ENCODE data around the gene SIGLECL1. TPM values are rescaled to one million over a fixed set of nuclear protein-coding genes. Genes with fewer than 3 reads are reported as not detected.

SIGLECL1 gene
- total RNA-seq = not detected
- not detected for polyA plus RNA-seq (ENCODE audit: insufficient read length in 6 of 6)
- long read RNA-seq, donor 1 = 0 reads
- long read RNA-seq, donor 2 = 0 reads
- long read RNA-seq, donor 3 = 0 reads
- long read RNA-seq, donor 4 = 0 reads
- long read RNA-seq, donor 5 = 0 reads
- long read RNA-seq, donor 6 = 0 reads
- long read RNA-seq, donor 7 = 0 reads
- long read RNA-seq, donor 8 = 0 reads
- long read RNA-seq, donor 9 = 0 reads
- long read RNA-seq, donor 10 = 0 reads
- long read RNA-seq, donor 11 = 0 reads
- long read RNA-seq, donor 12 = 0 reads

DNA sequence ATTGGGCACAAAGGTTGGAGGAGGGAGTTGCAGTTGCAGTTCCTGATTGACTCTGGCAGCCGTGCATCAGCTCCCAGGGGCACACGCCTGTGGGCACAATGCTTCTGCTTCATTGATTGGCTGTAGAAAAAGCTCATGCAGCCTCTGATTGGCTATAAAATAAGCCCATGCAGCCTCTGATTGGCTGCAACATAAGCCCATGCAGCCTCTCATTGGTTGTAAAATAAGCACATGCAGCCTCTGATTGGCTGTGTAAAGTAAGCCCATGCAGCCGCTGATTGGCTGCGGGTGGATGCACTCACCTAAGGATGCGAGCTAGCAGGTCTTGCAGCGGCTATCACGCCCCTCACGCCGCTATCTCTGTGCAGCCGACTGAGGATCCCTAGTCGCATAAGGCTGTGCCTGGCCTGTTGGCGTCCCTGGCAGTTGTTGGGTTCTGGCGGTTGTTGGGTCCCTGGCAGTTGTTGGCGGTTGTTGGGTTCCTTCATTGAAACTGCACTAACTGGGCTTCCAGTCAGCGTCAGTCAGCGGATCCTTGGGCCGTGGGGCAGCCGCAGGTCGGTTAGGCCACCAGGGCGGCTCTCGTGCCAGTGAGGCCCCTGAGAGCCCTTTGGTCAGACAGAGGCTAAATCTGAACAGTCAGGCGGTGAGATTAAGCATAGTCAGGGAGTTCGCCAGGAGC is at the start of gene SIGLECL1:
Gene SIGLECL1, plus strand, starts transcription at position 295 of the 682 bp plus-strand sequence. CDS start 12,993 bp downstream, outside the sequence.
- ATAC-seq (no peak), DNase-seq (peak in 1 of 4 donors; percentile 50)
- no peaks in the 10 kb centered on the region for H3K36me3 ChIP-seq
- H3K4me3 ChIP-seq = no peak within 1 kb of the TSS
- no peak within 1 kb of the TSS for H3K27ac ChIP-seq
- peaks cover 0 to 26% of the 10 kb centered on the region in 2 donors for H3K27me3 ChIP-seq
- peaks cover 0 to 17% of the 10 kb centered on the region in 2 donors for H3K4me1 ChIP-seq
- intact Hi-C loops (cut with DNase I) = no loop called here
- TF ChIP-seq, protein P1, sequence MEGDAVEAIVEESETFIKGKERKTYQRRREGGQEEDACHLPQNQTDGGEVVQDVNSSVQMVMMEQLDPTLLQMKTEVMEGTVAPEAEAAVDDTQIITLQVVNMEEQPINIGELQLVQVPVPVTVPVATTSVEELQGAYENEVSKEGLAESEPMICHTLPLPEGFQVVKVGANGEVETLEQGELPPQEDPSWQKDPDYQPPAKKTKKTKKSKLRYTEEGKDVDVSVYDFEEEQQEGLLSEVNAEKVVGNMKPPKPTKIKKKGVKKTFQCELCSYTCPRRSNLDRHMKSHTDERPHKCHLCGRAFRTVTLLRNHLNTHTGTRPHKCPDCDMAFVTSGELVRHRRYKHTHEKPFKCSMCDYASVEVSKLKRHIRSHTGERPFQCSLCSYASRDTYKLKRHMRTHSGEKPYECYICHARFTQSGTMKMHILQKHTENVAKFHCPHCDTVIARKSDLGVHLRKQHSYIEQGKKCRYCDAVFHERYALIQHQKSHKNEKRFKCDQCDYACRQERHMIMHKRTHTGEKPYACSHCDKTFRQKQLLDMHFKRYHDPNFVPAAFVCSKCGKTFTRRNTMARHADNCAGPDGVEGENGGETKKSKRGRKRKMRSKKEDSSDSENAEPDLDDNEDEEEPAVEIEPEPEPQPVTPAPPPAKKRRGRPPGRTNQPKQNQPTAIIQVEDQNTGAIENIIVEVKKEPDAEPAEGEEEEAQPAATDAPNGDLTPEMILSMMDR (IDR thresholded peaks at IDR 0.05) = no peak
- no peaks in the 10 kb centered on the region for H3K9me3 ChIP-seq

DNA sequence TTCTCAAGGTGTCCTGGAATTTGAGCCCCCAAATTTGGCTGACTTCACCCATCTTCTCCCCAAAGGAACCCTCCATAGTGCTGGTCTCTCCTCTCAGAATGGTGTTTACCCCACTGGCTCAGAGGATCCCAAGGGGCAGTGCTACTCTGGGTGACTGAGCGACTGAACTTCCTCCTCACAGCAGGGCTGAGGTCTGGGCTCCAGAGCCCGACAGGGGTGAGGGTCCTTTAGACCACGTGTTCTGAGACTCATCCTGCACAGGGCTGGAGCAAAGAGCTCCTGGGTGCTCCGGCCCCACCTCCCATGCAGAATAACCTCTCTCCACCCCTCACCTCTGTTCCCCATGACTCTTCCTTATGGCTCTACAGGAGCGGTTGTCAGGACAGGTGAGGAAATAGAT is 49.2 kb upstream of the SIGLECL1 start:
- Histone ChIP-seq H3K36me3 (no peaks in the 10 kb centered on the region), H3K4me3 (no peak overlapping the region), H3K9me3 (no peaks in the 10 kb centered on the region), H3K27me3 (peaks cover 0 to 36% of the 10 kb centered on the region in 2 donors), H3K4me1 (peaks cover 0 to 9% of the 10 kb centered on the region in 2 donors), H3K27ac (no peak overlapping the region)
- TF ChIP-seq, protein P1 (IDR thresholded peaks at IDR 0.05) = no peak
- intact Hi-C loops (cut with DNase I) = no loop called here
- ATAC-seq (no peak), DNase-seq (no peak)

DNA sequence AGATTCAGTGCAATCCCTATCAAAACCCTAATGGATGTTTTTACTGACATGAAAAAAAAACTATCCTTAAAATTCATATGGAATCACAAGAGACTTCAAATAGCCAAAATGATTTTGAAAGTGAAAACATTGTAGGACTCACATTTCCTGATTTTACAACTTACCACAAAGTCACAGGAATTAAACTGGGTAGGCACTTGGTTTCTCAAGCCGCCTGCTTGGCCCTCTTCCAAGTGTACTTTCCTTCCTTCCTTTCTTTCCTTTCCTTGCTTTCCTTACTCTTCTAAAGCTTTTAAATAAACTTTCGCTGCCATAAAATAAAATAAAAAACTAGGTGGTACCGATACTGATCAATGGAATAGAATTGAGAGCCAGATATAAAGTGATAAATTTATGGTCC is 47.0 kb upstream of the SIGLECL1 start:
- Histone ChIP-seq H3K27ac (no peak overlapping the region), H3K4me1 (peaks cover 0 to 9% of the 10 kb centered on the region in 2 donors), H3K36me3 (no peaks in the 10 kb centered on the region), H3K27me3 (peaks cover 0 to 29% of the 10 kb centered on the region in 2 donors), H3K9me3 (no peaks in the 10 kb centered on the region), H3K4me3 (no peak overlapping the region)
- ATAC-seq = no peak
- intact Hi-C loops (cut with DNase I) = no loop called here
- TF ChIP-seq, protein P1 (IDR thresholded peaks at IDR 0.05) = no peak
- DNase-seq = peak in 1 of 4 donors; percentile 1

DNA sequence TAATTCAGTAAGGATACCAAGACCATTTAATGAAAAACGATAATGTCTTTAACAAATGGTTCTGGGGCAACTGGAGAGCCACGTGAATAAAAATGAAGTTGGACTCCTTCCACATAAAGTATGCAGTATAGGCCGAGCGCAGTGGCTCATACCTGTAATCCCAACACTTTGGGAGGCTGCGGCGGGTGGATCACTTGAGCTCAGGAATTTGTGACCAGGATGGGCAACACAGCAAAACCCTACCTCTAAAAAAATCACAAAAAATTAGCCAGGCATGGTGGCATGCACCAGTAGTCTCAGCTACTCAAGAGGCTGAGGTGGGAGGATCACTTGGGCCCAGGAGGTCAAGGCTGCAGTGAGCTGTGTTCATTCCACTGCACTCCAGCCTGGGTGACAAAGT is 46.6 kb upstream of the SIGLECL1 start:
- TF ChIP-seq, protein P1 (IDR thresholded peaks at IDR 0.05) = no peak
- intact Hi-C loops (cut with DNase I) = no loop called here

DNA sequence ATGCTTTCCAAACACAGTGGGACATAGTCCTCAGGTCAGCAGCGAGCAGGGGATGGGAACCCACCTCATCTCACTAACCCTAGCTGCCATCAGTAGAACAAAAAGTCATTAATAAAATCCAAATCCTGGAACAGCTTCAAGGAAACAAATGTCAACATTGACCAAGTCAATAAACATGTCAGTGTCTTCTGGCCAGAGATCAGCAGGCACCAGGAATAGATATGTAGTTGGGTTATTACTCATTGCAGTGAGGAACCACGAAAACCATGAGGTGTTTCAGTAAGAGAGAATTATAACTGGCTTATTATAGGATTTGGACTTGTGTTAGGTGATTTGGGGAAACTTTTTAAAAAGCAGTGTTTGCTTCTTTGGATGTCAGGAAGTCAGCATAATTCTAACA is 43.1 kb upstream of the SIGLECL1 start:
- no peaks in the 10 kb centered on the region for H3K27me3 ChIP-seq
- DNase-seq (no peak), ATAC-seq (no peak)
- H3K9me3 ChIP-seq = no peaks in the 10 kb centered on the region
- intact Hi-C loops (cut with DNase I) = no loop called here
- peaks cover 0 to 26% of the 10 kb centered on the region in 2 donors for H3K4me1 ChIP-seq
- no peak overlapping the region for H3K4me3 ChIP-seq
- no peak overlapping the region for H3K27ac ChIP-seq
- TF ChIP-seq, protein P1 (IDR thresholded peaks at IDR 0.05) = no peak
- H3K36me3 ChIP-seq = no peaks in the 10 kb centered on the region

More for the DNA sequence above, 46.6 kb upstream of the SIGLECL1 start:
- ATAC-seq = no peak
- H3K27me3 ChIP-seq = peaks cover 0 to 25% of the 10 kb centered on the region in 2 donors
- H3K36me3 ChIP-seq = no peaks in the 10 kb centered on the region
- peaks cover 0 to 9% of the 10 kb centered on the region in 2 donors for H3K4me1 ChIP-seq
- H3K27ac ChIP-seq = no peak overlapping the region
- DNase-seq = no peak
- H3K9me3 ChIP-seq = no peaks in the 10 kb centered on the region
- H3K4me3 ChIP-seq = no peak overlapping the region
